ENCODE data around the gene HNRNPA0. TPM values are rescaled to one million over a fixed set of nuclear protein-coding genes. Genes with fewer than 3 reads are reported as not detected.

Gene HNRNPA0
- total RNA-seq, 1 experiment from 2014 or later = 38.9 TPM

DNA sequence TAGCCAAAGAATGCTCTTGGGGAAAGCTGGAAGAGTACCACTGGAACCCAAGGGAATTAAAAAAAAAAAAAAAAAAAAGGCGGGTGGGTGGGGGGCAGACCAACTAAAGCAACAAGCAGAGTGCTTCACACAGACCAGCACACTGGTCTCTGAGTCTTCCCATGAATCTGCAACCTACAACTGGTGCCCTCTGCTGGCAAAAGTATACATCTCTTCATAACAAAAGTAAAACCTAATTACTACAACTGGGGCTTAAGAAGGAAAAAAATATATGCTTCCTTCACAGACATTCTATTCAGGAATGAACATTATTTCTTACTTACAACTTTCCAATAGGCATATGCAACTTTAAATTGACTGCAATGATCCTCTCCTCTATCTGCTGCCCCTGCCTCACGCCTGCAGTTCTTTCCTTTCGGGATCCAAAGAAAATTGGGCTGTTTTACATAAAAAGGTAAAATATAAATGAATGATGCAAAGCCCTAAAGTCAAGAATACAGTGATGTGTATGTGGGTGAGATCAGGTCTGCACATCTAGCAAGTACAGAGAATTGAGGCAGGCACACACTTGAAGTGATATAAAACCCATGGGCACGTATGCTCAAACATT is 11.0 kb downstream of the HNRNPA0 start:
- no peaks in the 10 kb centered on the region for H3K9me3 ChIP-seq (ENCODE audit: control insufficient read depth in 1 of 2, insufficient read depth in 1 of 2, low read depth in 1 of 2, low read length in 2 of 2)
- H3K4me1 ChIP-seq (ENCODE audit: control insufficient read depth in 1 of 2, insufficient read depth in 2 of 2, low read length in 2 of 2) = no peaks in the 10 kb centered on the region
- RAD21 ChIA-PET (ENCODE audit: low non-redundant PET in 1 of 2, low total read pairs in 2 of 2, uncharacterized antibody in 2 of 2, unreplicated experiment in 2 of 2) = interaction anchor here (1.3 to 2.4 kb wide), 5 partner anchors 83 to 114 kb away, joined by 5 to 27 read pairs (median 20); no protein-coding TSS in a partner anchor
- H3K9ac ChIP-seq (ENCODE audit: low read length) = no peak overlapping the region
- no peaks in the 10 kb centered on the region for H3K27me3 ChIP-seq (ENCODE audit: insufficient read depth, low read length)
- no peaks in the 10 kb centered on the region for H4K20me1 ChIP-seq (ENCODE audit: insufficient read depth)
- intact Hi-C loops (cut with micrococcal nuclease) = loop anchor here (1.0 kb wide), 2 partner anchors 83 to 114 kb away; no protein-coding TSS in a partner anchor
- H2AFZ ChIP-seq (ENCODE audit: low read depth, low read length, poor library complexity, severe bottlenecking) = no peak overlapping the region
- no peaks in the 10 kb centered on the region for H3K9me2 ChIP-seq (ENCODE audit: insufficient read depth)
- BruUV-seq (replicated peaks) = no TSS peak
- no peak overlapping the region for H3K27ac ChIP-seq (ENCODE audit: low read depth, low read length)
- CTCF ChIA-PET = interaction anchor here (0.5 to 6.0 kb wide), 16 partner anchors 8 to 1255 kb away, joined by 3 to 83 read pairs (median 4); no protein-coding TSS in a partner anchor
- H3K79me2 ChIP-seq (ENCODE audit: insufficient read depth, low read length) = no peaks in the 10 kb centered on the region
- ATAC-seq = peak; percentile 88
- H3K4me2 ChIP-seq (ENCODE audit: low read length) = no peak overlapping the region
- POLR2A ChIA-PET = interaction anchor here (1.1 kb wide), 1 partner anchor 83 kb away, joined by 8 read pairs; no protein-coding TSS in a partner anchor
- peak; percentile 59 for DNase-seq (ENCODE audit: low read depth, low spot score)
- H3K4me3 ChIP-seq (replicated peaks in 1 of 2; ENCODE audit: low read depth in 1 of 2, low read length in 2 of 2) = no peak overlapping the region
- peak; percentile 65 for TF ChIP-seq RAD21 (IDR thresholded peaks at IDR 0.05; ENCODE audit: low read depth)
- TF ChIP-seq, protein P1, sequence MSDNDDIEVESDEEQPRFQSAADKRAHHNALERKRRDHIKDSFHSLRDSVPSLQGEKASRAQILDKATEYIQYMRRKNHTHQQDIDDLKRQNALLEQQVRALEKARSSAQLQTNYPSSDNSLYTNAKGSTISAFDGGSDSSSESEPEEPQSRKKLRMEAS (IDR thresholded peaks at IDR 0.05) = no peak
- peak; percentile 25; the same call in 1 of the 2 replicates for TF ChIP-seq CBX3 (IDR thresholded peaks at IDR 0.05; ENCODE audit: low read depth)
- TF ChIP-seq, protein P2, sequence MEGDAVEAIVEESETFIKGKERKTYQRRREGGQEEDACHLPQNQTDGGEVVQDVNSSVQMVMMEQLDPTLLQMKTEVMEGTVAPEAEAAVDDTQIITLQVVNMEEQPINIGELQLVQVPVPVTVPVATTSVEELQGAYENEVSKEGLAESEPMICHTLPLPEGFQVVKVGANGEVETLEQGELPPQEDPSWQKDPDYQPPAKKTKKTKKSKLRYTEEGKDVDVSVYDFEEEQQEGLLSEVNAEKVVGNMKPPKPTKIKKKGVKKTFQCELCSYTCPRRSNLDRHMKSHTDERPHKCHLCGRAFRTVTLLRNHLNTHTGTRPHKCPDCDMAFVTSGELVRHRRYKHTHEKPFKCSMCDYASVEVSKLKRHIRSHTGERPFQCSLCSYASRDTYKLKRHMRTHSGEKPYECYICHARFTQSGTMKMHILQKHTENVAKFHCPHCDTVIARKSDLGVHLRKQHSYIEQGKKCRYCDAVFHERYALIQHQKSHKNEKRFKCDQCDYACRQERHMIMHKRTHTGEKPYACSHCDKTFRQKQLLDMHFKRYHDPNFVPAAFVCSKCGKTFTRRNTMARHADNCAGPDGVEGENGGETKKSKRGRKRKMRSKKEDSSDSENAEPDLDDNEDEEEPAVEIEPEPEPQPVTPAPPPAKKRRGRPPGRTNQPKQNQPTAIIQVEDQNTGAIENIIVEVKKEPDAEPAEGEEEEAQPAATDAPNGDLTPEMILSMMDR (IDR thresholded peaks at IDR 0.05 in 2 of 3, conservative IDR thresholded peaks at IDR 0.05 in 1 of 3; ENCODE audit: borderline replicate concordance in 1 of 3, insufficient read depth in 1 of 3, low read depth in 2 of 3, low read length in 2 of 3) = peak; percentile 61 to 77 (median 68)
- no peak for TF ChIP-seq EZH2 (IDR thresholded peaks at IDR 0.05)
- no peaks in the 10 kb centered on the region for H3K36me3 ChIP-seq (ENCODE audit: control insufficient read depth in 1 of 2, insufficient read depth in 2 of 2, low read length in 2 of 2)

DNA sequence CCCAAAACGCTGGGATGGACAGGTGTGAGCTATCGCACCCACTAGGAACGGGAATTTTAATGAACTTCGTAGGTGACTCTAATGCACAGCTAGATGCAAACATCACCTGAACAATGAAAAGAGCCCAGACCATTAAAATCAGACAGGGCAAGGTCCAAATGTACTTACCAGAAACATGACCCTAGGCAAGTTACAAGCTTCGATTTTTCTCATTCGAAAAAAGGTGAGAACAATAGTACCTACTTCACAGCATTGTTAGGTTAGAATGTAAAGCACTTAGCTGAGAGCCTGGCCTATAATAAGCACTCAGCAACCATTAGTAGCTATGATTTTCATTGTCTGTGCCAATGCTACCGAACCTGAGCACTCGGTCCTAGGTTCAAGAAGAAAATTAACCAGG is 12.4 kb downstream of the HNRNPA0 start:
- RAD21 ChIA-PET (ENCODE audit: low non-redundant PET in 1 of 2, low total read pairs in 2 of 2, uncharacterized antibody in 2 of 2, unreplicated experiment in 2 of 2) = interaction anchor here (1.3 to 2.4 kb wide), 4 partner anchors 81 to 112 kb away, joined by 6 to 27 read pairs (median 20); no protein-coding TSS in a partner anchor
- H2AFZ ChIP-seq (ENCODE audit: low read depth, low read length, poor library complexity, severe bottlenecking) = no peak overlapping the region
- no peaks in the 10 kb centered on the region for H3K9me3 ChIP-seq (ENCODE audit: control insufficient read depth in 1 of 2, insufficient read depth in 1 of 2, low read depth in 1 of 2, low read length in 2 of 2)
- H4K20me1 ChIP-seq (ENCODE audit: insufficient read depth) = no peaks in the 10 kb centered on the region
- H3K4me1 ChIP-seq (ENCODE audit: control insufficient read depth in 1 of 2, insufficient read depth in 2 of 2, low read length in 2 of 2) = no peaks in the 10 kb centered on the region
- BruUV-seq (replicated peaks) = no TSS peak
- POLR2A ChIA-PET = no interaction called here
- no peak overlapping the region for H3K4me3 ChIP-seq (replicated peaks in 1 of 2; ENCODE audit: low read depth in 1 of 2, low read length in 2 of 2)
- DNase-seq (ENCODE audit: low read depth, low spot score) (no peak), ATAC-seq (no peak)
- H3K4me2 ChIP-seq (ENCODE audit: low read length) = no peak overlapping the region
- CTCF ChIA-PET = interaction anchor here (0.8 to 6.0 kb wide), 7 partner anchors 11 to 112 kb away, joined by 3 to 83 read pairs (median 3); no protein-coding TSS in a partner anchor
- no peaks in the 10 kb centered on the region for H3K79me2 ChIP-seq (ENCODE audit: insufficient read depth, low read length)
- no peaks in the 10 kb centered on the region for H3K27me3 ChIP-seq (ENCODE audit: insufficient read depth, low read length)
- H3K27ac ChIP-seq (ENCODE audit: low read depth, low read length) = no peak overlapping the region
- no peak overlapping the region for H3K9ac ChIP-seq (ENCODE audit: low read length)
- intact Hi-C loops (cut with micrococcal nuclease) = no loop called here
- no peaks in the 10 kb centered on the region for H3K9me2 ChIP-seq (ENCODE audit: insufficient read depth)
- no peaks in the 10 kb centered on the region for H3K36me3 ChIP-seq (ENCODE audit: control insufficient read depth in 1 of 2, insufficient read depth in 2 of 2, low read length in 2 of 2)
- TF ChIP-seq FOSL1 (IDR thresholded peaks at IDR 0.05; ENCODE audit: low read depth) = no peak
- no peak for TF ChIP-seq CBX3 (IDR thresholded peaks at IDR 0.05; ENCODE audit: low read depth)
- TF ChIP-seq, protein P3, sequence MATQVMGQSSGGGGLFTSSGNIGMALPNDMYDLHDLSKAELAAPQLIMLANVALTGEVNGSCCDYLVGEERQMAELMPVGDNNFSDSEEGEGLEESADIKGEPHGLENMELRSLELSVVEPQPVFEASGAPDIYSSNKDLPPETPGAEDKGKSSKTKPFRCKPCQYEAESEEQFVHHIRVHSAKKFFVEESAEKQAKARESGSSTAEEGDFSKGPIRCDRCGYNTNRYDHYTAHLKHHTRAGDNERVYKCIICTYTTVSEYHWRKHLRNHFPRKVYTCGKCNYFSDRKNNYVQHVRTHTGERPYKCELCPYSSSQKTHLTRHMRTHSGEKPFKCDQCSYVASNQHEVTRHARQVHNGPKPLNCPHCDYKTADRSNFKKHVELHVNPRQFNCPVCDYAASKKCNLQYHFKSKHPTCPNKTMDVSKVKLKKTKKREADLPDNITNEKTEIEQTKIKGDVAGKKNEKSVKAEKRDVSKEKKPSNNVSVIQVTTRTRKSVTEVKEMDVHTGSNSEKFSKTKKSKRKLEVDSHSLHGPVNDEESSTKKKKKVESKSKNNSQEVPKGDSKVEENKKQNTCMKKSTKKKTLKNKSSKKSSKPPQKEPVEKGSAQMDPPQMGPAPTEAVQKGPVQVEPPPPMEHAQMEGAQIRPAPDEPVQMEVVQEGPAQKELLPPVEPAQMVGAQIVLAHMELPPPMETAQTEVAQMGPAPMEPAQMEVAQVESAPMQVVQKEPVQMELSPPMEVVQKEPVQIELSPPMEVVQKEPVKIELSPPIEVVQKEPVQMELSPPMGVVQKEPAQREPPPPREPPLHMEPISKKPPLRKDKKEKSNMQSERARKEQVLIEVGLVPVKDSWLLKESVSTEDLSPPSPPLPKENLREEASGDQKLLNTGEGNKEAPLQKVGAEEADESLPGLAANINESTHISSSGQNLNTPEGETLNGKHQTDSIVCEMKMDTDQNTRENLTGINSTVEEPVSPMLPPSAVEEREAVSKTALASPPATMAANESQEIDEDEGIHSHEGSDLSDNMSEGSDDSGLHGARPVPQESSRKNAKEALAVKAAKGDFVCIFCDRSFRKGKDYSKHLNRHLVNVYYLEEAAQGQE (IDR thresholded peaks at IDR 0.05; ENCODE audit: low read depth) = no peak
- no peak for TF ChIP-seq TCF7L2 (IDR thresholded peaks at IDR 0.05; ENCODE audit: borderline replicate concordance, extremely low read depth, insufficient read depth, insufficient read length)
- no peak for TF ChIP-seq SP1 (IDR thresholded peaks at IDR 0.05; ENCODE audit: low read depth)
- TF ChIP-seq, protein P2 (IDR thresholded peaks at IDR 0.05 in 2 of 3, conservative IDR thresholded peaks at IDR 0.05 in 1 of 3; ENCODE audit: borderline replicate concordance in 1 of 3, insufficient read depth in 1 of 3, low read depth in 2 of 3, low read length in 2 of 3) = no peak
